Heart left ventricle (tissue), 13 donors: ENCODE results near the gene FRMD4B.

Source experiments
- POLR2A ChIP-seq, 2 donors: fragments of 450-650 bp; IDR thresholded peaks; one replicate each; pipeline ENCODE4 v1.6.1; 2017; ENCODE audit warnings: antibody characterized with exemption in 2 of 2, mild to moderate bottlenecking in 2 of 2, moderate library complexity in 2 of 2
- TF ChIP-seq, protein P1 (sequence below), 12 donors: fragments of 200-600 bp; sonication (generic) in 4 of 12; IDR thresholded peaks; one replicate each; pipeline versions ENCODE4 v1.5.0 to v1.8.0; 2018 to 2022; ENCODE audit warnings: antibody characterized with exemption in 12 of 12, mild to moderate bottlenecking in 5 of 12
- donor health status: ischemic (EF 13 %, LVEDD 7.1; RV severe dilation, severe dysfunction).
- donor health status: DM: no; HTN: yes; CAD: no.
- donor health status: DM: no; HTN: no; CAD: no.
- donor health status: ischemic (EF 25% LVEDD 6.9; RV normal size, moderate dysfunction).
- donor health status: ischemic (EF 25% LVEDD 5.7; RV mildly dilated, moderate dysfunction).
- donor health status: ischemic (EF 35%, LVEDD 5.7; RV mildly dilated, moderate dysfunction).
- donor health status: nonischemic (EF 11% LVEDD 7.7; RV severe dilation, severe dysfunction).
- donor health status: DM: yes; HTN: yes; CAD: no.
- donor health status: PGD.
- donor health status: ischemic (EF 29% LVEDD 5.4; RV normal size, mild dysfunction).
- donor health status: nonischemic (EF 23%, LVEDD 6.1; RV moderate dilation, normal function).

DNA sequence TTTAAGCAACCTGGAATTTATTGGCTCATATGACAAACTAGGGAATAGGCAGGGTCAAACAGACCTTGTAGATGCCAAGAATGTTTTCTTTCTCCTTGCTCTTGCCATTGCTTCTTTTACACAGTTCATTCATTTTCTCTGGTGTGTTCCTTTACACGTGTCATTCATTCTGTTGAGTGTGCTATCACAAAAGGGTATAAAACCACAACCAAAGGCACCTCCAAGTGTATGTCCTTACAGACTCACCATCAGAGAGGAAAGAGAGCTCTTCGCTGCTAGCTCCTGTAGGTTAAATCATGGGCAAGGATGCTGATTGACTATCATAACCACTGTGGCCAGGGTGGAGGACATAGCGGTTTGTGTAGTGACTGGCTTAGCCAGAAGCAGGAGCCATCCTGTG is 19.2 kb upstream of the FRMD4B start:
- TF ChIP-seq POLR2A (IDR thresholded peaks at IDR 0.05), result no peak
- TF ChIP-seq, protein P1, sequence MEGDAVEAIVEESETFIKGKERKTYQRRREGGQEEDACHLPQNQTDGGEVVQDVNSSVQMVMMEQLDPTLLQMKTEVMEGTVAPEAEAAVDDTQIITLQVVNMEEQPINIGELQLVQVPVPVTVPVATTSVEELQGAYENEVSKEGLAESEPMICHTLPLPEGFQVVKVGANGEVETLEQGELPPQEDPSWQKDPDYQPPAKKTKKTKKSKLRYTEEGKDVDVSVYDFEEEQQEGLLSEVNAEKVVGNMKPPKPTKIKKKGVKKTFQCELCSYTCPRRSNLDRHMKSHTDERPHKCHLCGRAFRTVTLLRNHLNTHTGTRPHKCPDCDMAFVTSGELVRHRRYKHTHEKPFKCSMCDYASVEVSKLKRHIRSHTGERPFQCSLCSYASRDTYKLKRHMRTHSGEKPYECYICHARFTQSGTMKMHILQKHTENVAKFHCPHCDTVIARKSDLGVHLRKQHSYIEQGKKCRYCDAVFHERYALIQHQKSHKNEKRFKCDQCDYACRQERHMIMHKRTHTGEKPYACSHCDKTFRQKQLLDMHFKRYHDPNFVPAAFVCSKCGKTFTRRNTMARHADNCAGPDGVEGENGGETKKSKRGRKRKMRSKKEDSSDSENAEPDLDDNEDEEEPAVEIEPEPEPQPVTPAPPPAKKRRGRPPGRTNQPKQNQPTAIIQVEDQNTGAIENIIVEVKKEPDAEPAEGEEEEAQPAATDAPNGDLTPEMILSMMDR (IDR thresholded peaks at IDR 0.05), result no peak
